HG03060 (cell line): ENCODE measurements around the gene RBM48.
"Not testable (repeated sequence)": the region's sequence is repeated elsewhere in the genome, so short reads cannot be mapped to it uniquely, and the experiment has no call there.

Experiments
- ATAC-seq: cut with Tn5 transposase; IDR thresholded peaks from one replicate; pipeline ENCODE4 v1.9.1; 2021; ENCODE audit warnings: low read depth, moderate number of reproducible peaks; ENCODE audit not compliant: unreplicated experiment

RBM48 gene

DNA sequence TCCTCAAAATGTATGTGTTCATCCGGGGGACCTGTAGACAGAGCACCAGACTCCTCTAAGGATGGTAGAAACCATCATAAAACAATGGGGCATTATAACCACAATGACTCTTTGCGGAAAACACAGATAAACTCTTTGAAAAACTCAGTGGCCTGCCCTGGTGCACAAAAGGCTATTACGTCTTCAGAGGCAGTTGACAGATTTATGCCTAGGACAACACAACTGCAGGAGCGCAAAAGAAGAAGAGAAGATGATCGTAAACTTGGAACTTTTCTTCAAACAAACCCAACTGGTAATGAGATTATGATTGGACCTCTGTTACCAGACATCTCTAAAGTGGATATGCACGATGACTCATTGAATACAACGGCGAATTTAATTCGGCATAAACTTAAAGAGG lies 6.0 kb downstream of the RBM48 start:
- ATAC-seq: no peak

DNA sequence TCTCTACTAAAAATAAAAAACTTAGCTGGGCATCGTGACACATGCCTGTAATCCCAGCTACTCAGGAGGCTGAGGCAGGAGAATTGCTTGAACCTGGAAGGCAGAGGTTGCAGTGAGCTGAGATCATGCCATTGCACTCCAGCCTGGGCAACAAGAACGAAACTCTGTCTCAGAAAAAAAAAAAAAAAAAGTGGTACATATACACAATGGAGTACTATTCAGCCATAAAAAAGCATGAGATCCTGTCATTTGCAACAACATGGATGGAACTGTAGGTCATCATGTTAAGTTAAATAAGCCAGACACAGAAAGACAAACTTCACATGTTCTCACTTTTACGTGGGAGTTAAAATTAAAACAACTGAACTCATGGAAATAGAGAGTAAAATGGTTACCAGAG lies 14.9 kb downstream of the RBM48 start:
- not testable (repeated sequence) for ATAC-seq

DNA sequence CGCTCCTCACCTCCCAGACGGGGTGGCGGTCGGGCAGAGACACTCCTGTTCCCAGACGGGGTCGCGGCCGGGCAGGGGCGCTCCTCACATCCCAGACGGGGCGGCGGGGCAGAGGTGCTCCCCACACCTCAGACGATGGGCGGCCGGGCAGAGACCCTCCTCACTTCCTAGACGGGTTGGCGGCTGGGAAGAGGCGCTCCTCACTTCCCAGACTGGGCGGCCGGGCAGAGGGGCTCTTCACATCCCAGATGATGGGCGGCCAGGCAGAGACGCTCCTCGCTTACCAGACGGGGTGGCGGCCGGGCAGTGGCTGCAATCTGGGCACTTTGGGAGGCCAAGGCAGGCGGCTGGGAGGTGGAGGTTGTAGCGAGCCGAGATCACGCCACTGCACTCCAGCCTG lies 16.5 kb downstream of the RBM48 start:
- ATAC-seq: not testable (repeated sequence)

DNA sequence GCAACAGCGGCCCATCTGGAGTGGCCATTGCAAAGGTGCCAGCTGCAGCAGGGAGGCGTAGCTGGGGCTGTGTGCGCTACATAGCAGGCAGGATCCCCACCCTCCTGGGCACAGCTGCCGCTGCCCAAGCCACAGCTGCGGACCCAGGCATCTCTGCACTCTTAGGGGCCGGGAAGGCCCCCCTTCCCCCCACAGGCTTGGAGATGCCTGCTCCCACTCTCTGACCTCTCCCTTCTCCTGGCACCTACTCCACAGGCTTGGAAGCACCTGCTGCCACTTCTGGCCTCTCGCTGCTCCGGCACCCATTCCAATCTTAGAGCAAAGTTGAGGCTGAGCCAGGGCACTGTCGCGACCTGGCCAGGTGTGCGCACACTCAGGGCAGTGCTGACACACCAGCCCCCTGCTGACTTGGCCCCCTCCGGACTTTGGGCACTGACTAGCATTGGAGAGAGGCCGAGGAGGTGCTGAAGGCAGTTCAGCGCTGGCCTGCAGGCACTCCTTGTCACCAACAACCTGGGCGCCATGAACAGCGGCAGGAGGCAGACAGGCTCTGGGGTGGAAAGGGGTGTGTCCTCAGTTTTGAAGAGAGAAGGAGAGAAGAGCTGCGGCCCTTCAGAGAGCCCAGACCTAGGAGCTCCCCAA lies 18.4 kb downstream of the RBM48 start:
- ATAC-seq: no peak

DNA sequence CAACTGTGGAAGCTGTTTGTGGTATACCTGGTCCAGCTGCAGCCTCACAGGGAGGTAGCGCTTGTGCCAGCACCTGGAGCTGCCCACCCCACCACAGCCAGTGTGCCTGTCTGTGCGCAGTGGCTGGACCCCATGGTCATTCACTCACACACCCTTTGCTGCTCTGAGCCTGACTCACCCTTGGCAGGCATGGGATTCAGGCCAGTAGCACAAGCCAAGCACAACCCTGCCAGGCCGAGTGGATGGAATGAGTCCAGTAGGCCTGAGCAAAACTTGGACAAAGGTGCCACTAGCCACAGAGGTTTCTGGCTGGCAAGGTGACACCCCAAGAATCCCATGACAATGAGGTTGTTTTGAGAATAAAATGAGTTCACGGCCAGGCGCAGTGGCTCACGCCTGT lies 19.0 kb downstream of the RBM48 start:
- no peak for ATAC-seq

DNA sequence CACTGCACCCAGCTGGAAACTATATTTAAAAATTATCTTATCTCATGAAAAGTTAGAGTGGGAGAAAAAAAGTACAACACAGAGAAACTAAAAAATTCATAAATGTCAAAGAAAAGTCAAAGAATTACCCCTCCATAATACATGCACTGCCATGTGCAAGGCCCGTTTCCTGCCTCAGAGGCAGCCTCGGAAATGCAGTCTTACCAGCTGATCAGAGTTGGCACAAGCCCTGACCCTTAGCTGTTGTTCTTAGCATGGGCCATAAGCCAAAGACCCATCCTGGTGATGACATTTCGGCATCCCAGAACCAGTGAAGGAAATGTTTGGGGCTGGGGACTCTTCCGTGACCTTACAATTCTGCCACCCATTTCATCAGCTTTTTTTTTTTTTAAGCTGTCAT lies 21.6 kb downstream of the RBM48 start:
- no peak for ATAC-seq

DNA sequence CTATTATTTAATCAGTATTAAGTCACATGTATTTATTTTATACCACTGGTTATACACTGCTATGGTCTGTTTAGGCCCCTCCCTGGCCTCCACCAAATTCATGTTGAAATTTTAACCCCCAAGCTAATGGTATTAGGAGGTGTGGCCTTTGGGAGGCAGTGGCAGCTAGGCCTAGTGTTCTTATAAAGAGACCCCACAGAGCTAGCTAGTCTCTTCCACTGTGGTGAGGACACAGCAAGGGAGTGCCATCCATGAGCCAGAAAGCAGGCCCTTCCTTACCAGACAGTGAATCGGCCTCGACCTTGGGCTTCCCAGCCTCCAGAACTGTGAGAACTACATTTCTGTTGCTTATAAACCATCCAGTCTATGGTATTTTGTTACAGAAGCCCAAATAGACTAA lies 28.7 kb downstream of the RBM48 start:
- no peak for ATAC-seq

DNA sequence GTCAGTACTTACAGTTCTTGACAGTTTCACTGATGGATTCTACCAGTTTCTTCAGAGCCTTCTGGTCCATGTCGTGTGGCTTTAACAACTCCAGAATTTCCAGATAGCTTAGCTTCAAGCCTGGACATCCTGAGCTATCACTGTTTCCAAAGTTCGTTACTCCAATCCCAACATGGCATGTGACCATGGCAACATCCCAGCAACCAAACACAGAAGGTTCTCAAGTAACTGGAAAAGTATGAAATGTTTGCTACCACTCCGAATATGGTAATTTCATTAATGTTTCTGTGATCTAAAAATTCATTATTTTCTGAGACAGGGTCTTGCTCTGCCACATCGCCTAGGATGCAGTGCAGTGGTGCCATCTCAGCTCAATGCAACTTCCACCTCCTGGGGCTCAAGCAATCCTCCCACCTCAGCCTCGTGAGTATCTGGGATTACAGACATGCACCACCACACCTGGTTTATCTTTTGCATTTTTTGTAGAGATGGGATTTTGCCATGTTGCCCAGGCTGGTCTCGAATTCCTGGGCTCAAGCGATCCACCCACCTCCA lies 29.3 kb downstream of the RBM48 start:
- no peak for ATAC-seq

DNA sequence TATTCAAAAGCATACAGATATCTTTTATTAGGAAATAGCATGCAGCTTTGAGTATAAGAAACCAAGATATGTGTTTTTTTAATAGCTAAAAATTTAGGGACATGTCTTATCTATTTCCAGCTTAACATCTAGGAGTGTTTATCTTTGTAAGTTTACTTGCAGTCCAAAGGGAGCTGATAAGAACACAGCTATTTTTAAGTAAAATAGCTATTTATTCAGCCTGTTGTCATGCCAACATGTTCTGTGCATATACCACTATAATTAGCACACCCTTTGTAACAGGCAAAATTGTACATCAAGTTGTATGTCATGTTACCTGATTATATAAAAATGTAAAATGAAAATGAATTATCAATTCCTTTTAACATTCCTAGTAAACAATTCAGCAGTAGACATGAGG lies 32.0 kb downstream of the RBM48 start:
- no peak for ATAC-seq

DNA sequence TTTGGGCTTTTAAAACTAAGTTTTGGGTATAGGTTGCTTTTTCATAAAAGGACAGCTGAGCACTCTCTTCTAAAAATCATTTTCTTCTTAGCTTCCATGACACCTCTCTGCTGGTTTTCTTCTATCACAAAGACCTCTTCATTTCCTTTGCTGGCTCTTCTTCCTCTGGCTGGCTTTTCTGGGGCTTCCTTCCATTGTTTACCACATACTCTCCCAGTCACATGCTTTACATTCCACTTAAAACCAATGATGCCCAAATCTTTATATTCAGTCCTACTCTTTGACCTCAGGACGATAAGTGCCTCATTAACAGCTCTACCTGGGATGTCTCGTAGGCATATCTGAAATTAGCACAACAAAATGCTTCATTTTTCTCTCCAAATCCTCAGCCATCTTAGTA lies 34.8 kb downstream of the RBM48 start:
- ATAC-seq: no peak

DNA sequence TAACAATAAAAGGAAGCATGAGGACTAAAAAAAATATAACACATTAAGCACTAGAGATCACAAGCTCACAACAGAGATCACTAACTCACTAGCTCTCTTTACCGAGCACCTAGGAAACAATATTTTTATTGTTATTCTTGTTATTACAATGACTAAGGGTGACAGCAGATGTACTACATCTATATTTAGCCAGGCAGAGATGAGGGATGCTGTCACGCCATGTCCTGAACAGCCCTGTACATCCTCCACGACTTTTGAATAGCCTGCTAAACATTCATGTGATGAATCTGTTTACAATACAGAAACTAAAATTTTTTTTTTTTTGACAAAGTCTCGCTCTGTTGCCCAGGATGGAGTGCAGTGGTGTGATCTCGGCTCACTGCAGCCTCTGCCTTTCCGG lies 38.9 kb downstream of the RBM48 start:
- ATAC-seq: no peak

DNA sequence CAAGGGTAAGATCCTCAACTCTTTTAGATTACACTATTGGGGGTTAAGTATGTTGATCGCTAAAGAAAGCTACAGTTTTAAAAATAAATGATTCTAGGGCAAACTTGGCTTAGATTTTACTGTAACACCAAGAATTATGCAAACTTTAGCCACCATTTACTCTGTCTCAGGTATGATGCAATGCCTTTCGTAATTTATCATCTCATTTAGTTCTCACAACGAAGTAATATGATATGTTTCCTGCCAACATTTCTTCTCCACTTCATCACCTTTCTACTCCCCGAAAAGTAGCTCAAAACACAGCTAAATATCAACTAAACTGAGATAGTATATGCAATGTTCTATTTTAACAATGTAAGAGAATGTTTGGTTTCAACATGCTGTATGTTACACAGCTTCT lies 40.5 kb downstream of the RBM48 start:
- ATAC-seq: no peak

DNA sequence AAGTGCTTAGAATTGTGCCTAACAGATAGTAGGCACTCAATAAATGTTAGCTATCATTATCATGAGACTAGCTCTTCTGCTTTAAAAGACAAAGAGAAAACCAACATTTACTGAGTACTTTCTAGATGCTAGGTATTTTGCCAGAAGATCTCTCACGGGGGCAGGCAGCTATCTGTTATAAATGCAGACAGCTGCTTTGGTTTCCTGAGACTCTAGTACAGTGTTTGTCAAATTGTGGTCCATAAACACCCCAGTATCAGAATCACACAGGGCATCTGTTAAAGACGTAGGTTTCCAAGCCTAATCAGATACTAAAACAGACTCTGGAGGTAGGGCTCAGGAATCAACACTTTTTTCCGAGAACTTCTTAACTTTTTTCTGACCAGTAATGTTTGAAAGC lies 47.7 kb downstream of the RBM48 start:
- no peak for ATAC-seq

DNA sequence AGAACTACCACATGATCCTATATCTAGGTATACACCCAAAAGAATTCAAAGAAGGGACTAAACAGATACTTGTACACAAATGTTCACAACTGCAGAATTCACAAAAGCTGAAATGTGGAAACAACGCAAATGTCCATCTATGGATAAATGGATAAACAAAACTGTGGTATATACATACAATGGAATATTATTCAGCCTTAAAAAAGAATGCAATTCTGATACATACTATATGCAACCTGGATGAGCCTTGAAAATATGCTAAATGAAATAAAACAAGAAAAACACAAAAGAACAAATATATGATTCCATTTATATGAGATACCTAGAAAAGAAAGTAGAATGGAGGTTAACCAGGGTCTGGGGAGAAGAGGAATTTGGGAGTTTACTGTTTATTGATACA lies 54.4 kb downstream of the RBM48 start:
- no peak for ATAC-seq

DNA sequence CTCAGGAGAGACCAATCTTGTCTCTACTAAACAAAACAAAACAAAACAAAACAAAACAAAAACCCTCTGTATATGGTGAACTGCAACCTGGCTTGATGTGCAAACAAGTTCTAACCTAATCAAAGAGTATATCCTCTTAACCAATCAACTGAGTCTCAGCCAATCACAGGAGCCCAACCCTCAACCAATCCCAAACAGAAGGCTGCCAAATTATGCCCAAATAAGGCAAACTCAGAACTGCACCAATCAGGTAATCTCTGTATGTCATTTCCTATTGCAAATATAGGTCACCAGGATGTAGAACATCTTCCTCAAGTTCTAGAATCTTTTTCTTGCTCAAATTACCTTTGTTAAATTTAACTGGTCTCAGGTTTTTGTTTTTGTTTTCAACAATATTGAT lies 56.4 kb downstream of the RBM48 start:
- no peak for ATAC-seq

DNA sequence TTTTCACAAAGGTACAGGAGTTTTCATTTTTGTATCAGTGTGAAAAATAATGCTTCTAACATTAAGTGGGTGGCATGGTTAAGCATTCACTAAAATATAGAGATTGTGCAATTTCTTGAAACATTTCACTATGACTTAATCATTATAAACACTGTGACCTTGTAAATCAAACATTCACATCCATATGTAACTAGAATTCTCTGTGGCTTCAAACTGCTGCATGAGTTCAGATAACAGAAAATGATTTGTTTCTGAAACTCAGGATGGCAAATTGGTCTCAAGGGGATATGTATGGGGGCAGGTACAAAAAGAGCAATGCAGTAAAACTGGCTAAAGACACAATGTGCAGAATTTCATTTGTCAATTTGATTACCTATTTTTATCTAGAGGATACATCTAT lies 57.8 kb downstream of the RBM48 start:
- ATAC-seq: no peak

DNA sequence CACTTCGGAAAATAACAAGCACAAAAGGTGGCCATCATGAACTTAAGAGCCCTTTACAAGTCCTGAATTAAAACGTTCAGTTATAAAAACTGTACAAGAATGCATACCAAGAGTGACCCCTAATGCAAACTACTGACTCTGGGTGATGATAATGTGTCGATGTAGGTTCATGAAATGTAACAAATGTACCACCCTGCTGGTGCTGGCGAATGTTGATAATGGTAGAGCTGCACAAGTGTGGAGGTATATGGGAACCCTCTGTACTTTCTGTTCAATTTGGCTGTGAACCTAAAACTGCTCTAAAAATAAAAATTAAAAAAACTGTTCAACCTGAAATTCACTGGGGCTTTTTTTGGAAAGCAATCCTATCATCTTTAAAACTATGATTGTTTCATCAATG lies 58.2 kb downstream of the RBM48 start:
- ATAC-seq: no peak
